Inflammatory macrophage treated with lipopolysaccharide for 4 hours (primary cell): ENCODE data around the gene EFCAB14.
"Not testable (repeated sequence)": the region's sequence is repeated elsewhere in the genome, so short reads cannot be mapped to it uniquely, and the experiment has no call there.

Experiments
- DNase-seq: peaks from one replicate; pipeline ENCODE4 v3.0.0-alpha.2; 2020

The EFCAB14 gene

GRCh38 chr1:46718727-46719622 lies at the start of gene EFCAB14:
Gene EFCAB14 (minus strand): TSS chr1:46719114. CDS start chr1:46718087, 1,027 bp downstream.
- peak; percentile 94 for DNase-seq

GRCh38 chr1:46768445-46768844 lies 49.5 kb upstream of the EFCAB14 start:
- DNase-seq: no peak

- DNase-seq: no peak
These were observed 48.9 kb upstream of the EFCAB14 start for GRCh38 chr1:46767649-46768282.

- no peak for DNase-seq
These were observed 45.5 kb upstream of the EFCAB14 start for GRCh38 chr1:46764402-46764801.

GRCh38 chr1:46761740-46762139 lies 42.8 kb upstream of the EFCAB14 start:
- DNase-seq: no peak

- no peak for DNase-seq
These were observed 41.7 kb upstream of the EFCAB14 start for GRCh38 chr1:46760558-46761166.

- DNase-seq: no peak
These were observed 39.1 kb upstream of the EFCAB14 start for GRCh38 chr1:46757956-46758528.

- DNase-seq: no peak
These were observed 38.5 kb upstream of the EFCAB14 start for GRCh38 chr1:46757247-46757955.

GRCh38 chr1:46755121-46755520 lies 36.2 kb upstream of the EFCAB14 start:
- no peak for DNase-seq

GRCh38 chr1:46754707-46755106 lies 35.8 kb upstream of the EFCAB14 start:
- DNase-seq: not testable (repeated sequence)

- DNase-seq: no peak
These were observed 35.1 kb upstream of the EFCAB14 start for GRCh38 chr1:46753985-46754384.

- DNase-seq: no peak
These were observed 31.0 kb upstream of the EFCAB14 start for GRCh38 chr1:46749921-46750404.

- DNase-seq: no peak
These were observed 30.5 kb upstream of the EFCAB14 start for GRCh38 chr1:46749404-46749803.

- DNase-seq: peak; percentile 4
These were observed 28.9 kb upstream of the EFCAB14 start for GRCh38 chr1:46747683-46748288.

GRCh38 chr1:46742069-46742468 lies 23.2 kb upstream of the EFCAB14 start:
- no peak for DNase-seq

GRCh38 chr1:46735708-46736324 lies 16.9 kb upstream of the EFCAB14 start:
- DNase-seq: peak; percentile 47

- not testable (repeated sequence) for DNase-seq
These were observed 9.5 kb upstream of the EFCAB14 start for GRCh38 chr1:46728327-46728873.

- no peak for DNase-seq
These were observed 6.8 kb upstream of the EFCAB14 start for GRCh38 chr1:46725736-46726108.

GRCh38 chr1:46724991-46725735 lies 6.2 kb upstream of the EFCAB14 start:
- DNase-seq: peak; percentile 69

GRCh38 chr1:46723901-46724300 lies 5.0 kb upstream of the EFCAB14 start:
- no peak for DNase-seq
